Measurements from ENCODE around the gene RHOT2. TPM values are rescaled to one million over a fixed set of nuclear protein-coding genes. Genes with fewer than 3 reads are reported as not detected.

Gene RHOT2
- total and polyA plus RNA-seq, 9 of the 15 experiments (the other 6 are each of a cell fraction or from before 2014, with no cell fraction given): 5.0 to 373 (median 112) TPM

- TF ChIP-seq, protein P1, sequence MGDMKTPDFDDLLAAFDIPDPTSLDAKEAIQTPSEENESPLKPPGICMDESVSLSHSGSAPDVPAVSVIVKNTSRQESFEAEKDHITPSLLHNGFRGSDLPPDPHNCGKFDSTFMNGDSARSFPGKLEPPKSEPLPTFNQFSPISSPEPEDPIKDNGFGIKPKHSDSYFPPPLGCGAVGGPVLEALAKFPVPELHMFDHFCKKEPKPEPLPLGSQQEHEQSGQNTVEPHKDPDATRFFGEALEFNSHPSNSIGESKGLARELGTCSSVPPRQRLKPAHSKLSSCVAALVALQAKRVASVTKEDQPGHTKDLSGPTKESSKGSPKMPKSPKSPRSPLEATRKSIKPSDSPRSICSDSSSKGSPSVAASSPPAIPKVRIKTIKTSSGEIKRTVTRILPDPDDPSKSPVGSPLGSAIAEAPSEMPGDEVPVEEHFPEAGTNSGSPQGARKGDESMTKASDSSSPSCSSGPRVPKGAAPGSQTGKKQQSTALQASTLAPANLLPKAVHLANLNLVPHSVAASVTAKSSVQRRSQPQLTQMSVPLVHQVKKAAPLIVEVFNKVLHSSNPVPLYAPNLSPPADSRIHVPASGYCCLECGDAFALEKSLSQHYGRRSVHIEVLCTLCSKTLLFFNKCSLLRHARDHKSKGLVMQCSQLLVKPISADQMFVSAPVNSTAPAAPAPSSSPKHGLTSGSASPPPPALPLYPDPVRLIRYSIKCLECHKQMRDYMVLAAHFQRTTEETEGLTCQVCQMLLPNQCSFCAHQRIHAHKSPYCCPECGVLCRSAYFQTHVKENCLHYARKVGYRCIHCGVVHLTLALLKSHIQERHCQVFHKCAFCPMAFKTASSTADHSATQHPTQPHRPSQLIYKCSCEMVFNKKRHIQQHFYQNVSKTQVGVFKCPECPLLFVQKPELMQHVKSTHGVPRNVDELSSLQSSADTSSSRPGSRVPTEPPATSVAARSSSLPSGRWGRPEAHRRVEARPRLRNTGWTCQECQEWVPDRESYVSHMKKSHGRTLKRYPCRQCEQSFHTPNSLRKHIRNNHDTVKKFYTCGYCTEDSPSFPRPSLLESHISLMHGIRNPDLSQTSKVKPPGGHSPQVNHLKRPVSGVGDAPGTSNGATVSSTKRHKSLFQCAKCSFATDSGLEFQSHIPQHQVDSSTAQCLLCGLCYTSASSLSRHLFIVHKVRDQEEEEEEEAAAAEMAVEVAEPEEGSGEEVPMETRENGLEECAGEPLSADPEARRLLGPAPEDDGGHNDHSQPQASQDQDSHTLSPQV (IDR thresholded peaks at IDR 0.05): peak; percentile 80
- TF ChIP-seq NR2C2 (CRISPR knock-in tag; IDR thresholded peaks at IDR 0.05): peak; percentile 87
- TF ChIP-seq NR2C2 (tag; IDR thresholded peaks at IDR 0.05): peak; percentile 98
- no peak for TF ChIP-seq XRCC3 (IDR thresholded peaks at IDR 0.05)
- no peak for TF ChIP-seq KAT8 (IDR thresholded peaks at IDR 0.05; ENCODE audit: low read depth)
- TF ChIP-seq ZNF143 (CRISPR knock-in tag; IDR thresholded peaks at IDR 0.05): peak; percentile 82
- TF ChIP-seq, protein P2, sequence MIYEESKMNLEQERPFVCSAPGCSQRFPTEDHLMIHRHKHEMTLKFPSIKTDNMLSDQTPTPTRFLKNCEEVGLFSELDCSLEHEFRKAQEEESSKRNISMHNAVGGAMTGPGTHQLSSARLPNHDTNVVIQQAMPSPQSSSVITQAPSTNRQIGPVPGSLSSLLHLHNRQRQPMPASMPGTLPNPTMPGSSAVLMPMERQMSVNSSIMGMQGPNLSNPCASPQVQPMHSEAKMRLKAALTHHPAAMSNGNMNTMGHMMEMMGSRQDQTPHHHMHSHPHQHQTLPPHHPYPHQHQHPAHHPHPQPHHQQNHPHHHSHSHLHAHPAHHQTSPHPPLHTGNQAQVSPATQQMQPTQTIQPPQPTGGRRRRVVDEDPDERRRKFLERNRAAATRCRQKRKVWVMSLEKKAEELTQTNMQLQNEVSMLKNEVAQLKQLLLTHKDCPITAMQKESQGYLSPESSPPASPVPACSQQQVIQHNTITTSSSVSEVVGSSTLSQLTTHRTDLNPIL (CRISPR knock-in tag; IDR thresholded peaks at IDR 0.05): no peak
- no peak for TF ChIP-seq ZNF830 (CRISPR knock-in tag; IDR thresholded peaks at IDR 0.05)
- no peak for TF ChIP-seq MXD1 (CRISPR knock-in tag; IDR thresholded peaks at IDR 0.05; ENCODE audit: borderline replicate concordance, poor library complexity, severe bottlenecking)
- no peak for TF ChIP-seq ZNF79 (CRISPR knock-in tag; IDR thresholded peaks at IDR 0.05; ENCODE audit: low read depth)
- peak; percentile 72 for TF ChIP-seq KDM5B (IDR thresholded peaks at IDR 0.05; ENCODE audit: insufficient replicate concordance, low read depth, low read length)
- TF ChIP-seq KHSRP (IDR thresholded peaks at IDR 0.05): no peak
- no peak for TF ChIP-seq SAFB (IDR thresholded peaks at IDR 0.05; ENCODE audit: borderline replicate concordance, low read depth, low read length)
- TF ChIP-seq HINFP (tag; conservative IDR thresholded peaks at IDR 0.05; ENCODE audit: low read depth): no peak
- TF ChIP-seq BRD9 (IDR thresholded peaks at IDR 0.05; ENCODE audit: low read depth, partially characterized antibody): no peak
- TF ChIP-seq CTCF (IDR thresholded peaks at IDR 0.05 in 2 of 3, conservative IDR thresholded peaks at IDR 0.05 in 1 of 3; ENCODE audit: insufficient read depth in 2 of 3, low read depth in 1 of 3, low read length in 3 of 3): 0 out of 6 replicates have a peak, but pooled peaks of 1 of the 3 experiments have one; percentile 1
- no peak for TF ChIP-seq ZNF696 (CRISPR knock-in tag; conservative IDR thresholded peaks at IDR 0.05)
- no peak for TF ChIP-seq ILF3 (IDR thresholded peaks at IDR 0.05; ENCODE audit: borderline replicate concordance)
These were observed 16.3 kb downstream of the RHOT2 start, which contains the start of gene JMJD8 (continued) for GRCh38 chr16:684071-684794.

All from K562 (cell line).